ENCODE results near the gene SCAANT1. TPM values are rescaled to one million over a fixed set of nuclear protein-coding genes. Genes with fewer than 3 reads are reported as not detected.

SCAANT1 gene
- total and polyA plus RNA-seq, 7 experiments from 2014 or later, result not detected

DNA sequence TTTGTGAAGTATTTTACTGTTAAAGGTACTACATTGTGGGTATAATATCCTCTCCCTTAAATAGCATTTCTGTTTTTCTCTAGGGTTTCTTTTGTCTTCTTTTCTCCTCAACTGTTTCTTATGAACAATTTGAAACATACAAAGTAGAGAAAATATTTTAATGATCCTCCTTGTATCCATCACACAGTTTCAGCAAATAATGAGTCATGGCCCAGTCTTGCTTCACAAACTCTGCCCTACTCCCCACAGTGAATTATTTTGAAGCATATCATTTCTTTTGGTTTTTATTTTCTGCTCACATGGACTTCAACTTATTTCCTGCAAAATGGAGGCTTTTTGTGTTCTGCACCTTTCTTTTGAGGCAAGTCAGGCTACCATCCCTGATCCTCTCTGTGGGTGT, 6.1 kb upstream of the SCAANT1 start:
- peaks cover 4 to 45% (median 32%) of the 10 kb centered on the region in 5 donors for H3K36me3 Mint-ChIP-seq
- intact Hi-C loops (cut with micrococcal nuclease), result no loop called here

DNA sequence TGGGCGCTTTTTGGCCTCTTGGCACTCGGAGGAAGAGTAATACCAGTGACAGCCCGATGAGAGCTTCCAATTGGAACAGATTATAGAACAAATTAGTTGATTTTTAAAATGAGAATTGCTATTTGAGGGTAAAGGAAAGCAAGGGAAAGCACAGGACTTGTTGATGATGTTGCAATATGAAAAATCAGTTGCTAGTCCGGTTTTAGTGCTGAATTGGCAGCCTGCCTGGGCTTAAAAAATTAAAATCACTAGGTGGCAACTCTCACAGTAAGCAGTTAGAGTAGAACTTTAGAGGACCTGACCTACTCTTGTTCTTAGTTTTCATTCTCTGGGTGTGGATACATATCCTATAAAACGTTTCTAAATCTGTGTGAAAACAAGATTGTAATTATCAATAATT, 2.1 kb upstream of the SCAANT1 start:
- H3K9me3 Mint-ChIP-seq, result no peaks in the 10 kb centered on the region
- H3K4me3 Mint-ChIP-seq, result peak overlapping the region; percentile 34 to 95 (median 86)
- Histone ChIP-seq H3K4me3 (ENCODE audit: low read length) (no peak overlapping the region), H3K4me1 (ENCODE audit: control insufficient read depth in 2 of 2, insufficient read depth in 2 of 2, low read length in 2 of 2) (peaks cover 15 to 21% of the 10 kb centered on the region in 2 donors), H3K9me3 (ENCODE audit: control insufficient read depth in 2 of 3, low read length in 3 of 3) (no peaks in the 10 kb centered on the region), H3K27me3 (ENCODE audit: control insufficient read depth in 2 of 2, insufficient read depth in 2 of 2, low read length in 2 of 2) (no peaks in the 10 kb centered on the region), H3K36me3 (ENCODE audit: control insufficient read depth in 2 of 3, insufficient read depth in 3 of 3, low read length in 3 of 3) (peaks cover 0 to 24% (median 0%) of the 10 kb centered on the region in 3 experiments), H3K27ac (ENCODE audit: low read depth, low read length) (no peak overlapping the region)
- no peak for ATAC-seq
- H3K27ac Mint-ChIP-seq, result peak overlapping the region; percentile 28 to 95 (median 69)
- POLR2A ChIA-PET, result no interaction called here
- intact Hi-C loops (cut with micrococcal nuclease), result no loop called here
- peaks cover 10 to 69% (median 61%) of the 10 kb centered on the region in 7 donors for H3K4me1 Mint-ChIP-seq
- CTCF ChIA-PET, result no interaction called here
- no peaks in the 10 kb centered on the region for H3K27me3 Mint-ChIP-seq
- peaks cover 4 to 34% (median 24%) of the 10 kb centered on the region in 5 donors for H3K36me3 Mint-ChIP-seq
- peak in 1 of 9 donors; percentile 2 for DNase-seq

More for the DNA sequence above, 6.1 kb upstream of the SCAANT1 start:
- DNase-seq, result no peak
- Histone ChIP-seq H3K27ac (ENCODE audit: low read depth, low read length) (no peak overlapping the region), H3K9me3 (ENCODE audit: control insufficient read depth in 2 of 3, low read length in 3 of 3) (no peaks in the 10 kb centered on the region), H3K27me3 (ENCODE audit: control insufficient read depth in 2 of 2, insufficient read depth in 2 of 2, low read length in 2 of 2) (no peaks in the 10 kb centered on the region), H3K36me3 (ENCODE audit: control insufficient read depth in 2 of 3, insufficient read depth in 3 of 3, low read length in 3 of 3) (peaks cover 0 to 26% (median 4%) of the 10 kb centered on the region in 3 experiments), H3K4me1 (ENCODE audit: control insufficient read depth in 2 of 2, insufficient read depth in 2 of 2, low read length in 2 of 2) (peaks cover 2 to 8% of the 10 kb centered on the region in 2 donors), H3K4me3 (ENCODE audit: low read length) (no peak overlapping the region)
- H3K27ac Mint-ChIP-seq, result no peak overlapping the region
- no peaks in the 10 kb centered on the region for H3K27me3 Mint-ChIP-seq
- ATAC-seq, result no peak
- CTCF ChIA-PET, result no interaction called here
- POLR2A ChIA-PET, result no interaction called here
- peaks cover 10 to 55% (median 41%) of the 10 kb centered on the region in 7 donors for H3K4me1 Mint-ChIP-seq
- H3K4me3 Mint-ChIP-seq, result no peak overlapping the region
- no peaks in the 10 kb centered on the region for H3K9me3 Mint-ChIP-seq

DNA sequence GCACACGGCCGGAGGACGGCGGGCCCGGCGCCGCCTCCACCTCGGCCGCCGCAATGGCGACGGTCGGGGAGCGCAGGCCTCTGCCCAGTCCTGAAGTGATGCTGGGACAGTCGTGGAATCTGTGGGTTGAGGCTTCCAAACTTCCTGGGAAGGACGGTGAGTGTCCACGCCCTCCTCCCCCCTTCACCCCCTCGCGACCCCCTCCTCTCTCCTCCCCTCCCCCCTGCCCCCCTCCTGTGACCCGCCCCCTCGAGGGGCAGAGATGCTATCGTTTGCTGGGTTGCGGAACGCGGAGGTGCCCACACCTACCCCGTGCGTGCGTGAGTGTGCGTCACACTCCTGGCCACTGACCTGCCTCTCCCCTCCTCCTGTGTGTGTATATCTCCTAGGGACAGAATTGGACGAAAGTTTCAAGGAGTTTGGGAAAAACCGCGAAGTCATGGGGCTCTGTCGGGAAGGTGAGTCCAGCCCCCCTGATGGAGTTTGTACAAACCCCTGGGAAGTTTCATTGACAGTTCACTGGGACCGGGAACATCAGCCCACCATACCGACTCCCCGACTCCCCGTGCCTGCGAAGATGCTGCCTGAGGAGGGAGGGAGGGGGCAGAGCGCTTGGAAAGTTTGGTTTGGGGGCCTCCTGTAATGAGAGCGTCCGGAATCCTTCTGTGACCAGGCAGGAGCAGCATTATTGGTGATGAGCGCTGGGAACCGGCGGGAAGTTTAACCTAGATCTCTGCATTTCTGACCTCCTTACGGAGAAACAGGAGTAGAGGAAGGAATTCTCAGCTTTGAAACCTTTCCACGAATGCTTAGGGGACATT, 795 bp upstream of the SCAANT1 start:
- CTCF ChIA-PET, result interaction anchor here (1.4 kb wide), 1 partner anchor 111 kb away, joined by 3 read pairs; the partner anchor contains the start of gene PSMD6

DNA sequence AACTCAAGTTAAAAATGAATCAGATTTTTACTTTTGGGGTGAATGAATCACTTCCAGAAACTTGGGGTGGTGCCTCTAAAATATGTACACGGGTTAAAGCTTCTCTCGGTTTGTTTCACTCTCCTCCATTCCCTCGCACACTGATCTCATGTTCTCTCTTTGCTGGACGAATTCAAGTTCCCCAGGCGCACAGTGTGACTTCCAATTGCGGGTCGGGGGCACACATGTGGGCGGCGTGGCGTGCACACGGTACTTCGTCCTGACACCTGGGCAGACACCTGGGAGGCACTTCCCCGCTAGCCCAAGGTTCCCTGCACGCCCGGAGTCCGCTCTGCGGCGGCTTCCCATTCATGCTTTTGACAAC, 692 bp downstream of the SCAANT1 start:
- Mint-ChIP-seq H3K4me1 (peaks cover 2 to 55% (median 42%) of the 10 kb centered on the region in 7 donors), H3K36me3 (peaks cover 3 to 14% (median 4%) of the 10 kb centered on the region in 5 donors), H3K9me3 (no peaks in the 10 kb centered on the region), H3K27me3 (no peaks in the 10 kb centered on the region), H3K4me3 (peak overlapping the region; percentile 85 to 98 (median 89)), H3K27ac (peak overlapping the region; percentile 88 to 99 (median 95))
- H3K9me3 ChIP-seq (ENCODE audit: control insufficient read depth in 2 of 3, low read length in 3 of 3), result no peaks in the 10 kb centered on the region
- no peaks in the 10 kb centered on the region for H3K27me3 ChIP-seq (ENCODE audit: control insufficient read depth in 2 of 2, insufficient read depth in 2 of 2, low read length in 2 of 2)
- peaks cover 0 to 4% (median 0%) of the 10 kb centered on the region in 3 experiments for H3K36me3 ChIP-seq (ENCODE audit: control insufficient read depth in 2 of 3, insufficient read depth in 3 of 3, low read length in 3 of 3)
- peak overlapping the region; percentile 96 for H3K27ac ChIP-seq (ENCODE audit: low read depth, low read length)
- intact Hi-C loops (cut with micrococcal nuclease), result loop anchor here (1.0 kb wide), 3 partner anchors 15 to 112 kb away; partner anchors contain the start of gene PSMD6 (in 1 of the 2)
- ChIA-PET CTCF (interaction anchor here (0.7 to 1.4 kb wide), 2 partner anchors 50 to 112 kb away, joined by 3 read pairs; partner anchors contain the start of gene PSMD6), POLR2A (interaction anchor here (0.8 to 1.8 kb wide), 8 partner anchors 9 to 72 kb away, joined by 3 to 14 read pairs (median 4); partner anchors contain the start of genes ATXN7 and THOC7)
- peak overlapping the region; percentile 61 for H3K4me3 ChIP-seq (ENCODE audit: low read length)
- peak in 2 of 9 donors; percentile 52 to 56 for DNase-seq
- peaks cover 15 to 21% of the 10 kb centered on the region in 2 donors for H3K4me1 ChIP-seq (ENCODE audit: control insufficient read depth in 2 of 2, insufficient read depth in 2 of 2, low read length in 2 of 2)
- ATAC-seq, result peak; percentile 12

More for the DNA sequence above, 795 bp upstream of the SCAANT1 start:
- peak overlapping the region; percentile 96 for H3K27ac ChIP-seq (ENCODE audit: low read depth, low read length)
- no peaks in the 10 kb centered on the region for H3K9me3 ChIP-seq (ENCODE audit: control insufficient read depth in 2 of 3, low read length in 3 of 3)
- H3K9me3 Mint-ChIP-seq, result no peaks in the 10 kb centered on the region
- H3K27me3 Mint-ChIP-seq, result no peaks in the 10 kb centered on the region
- peak overlapping the region; percentile 59 to 97 (median 93) for H3K27ac Mint-ChIP-seq
- DNase-seq, result peak in 5 of 9 donors; percentile 1 to 55 (median 7)
- H3K27me3 ChIP-seq (ENCODE audit: control insufficient read depth in 2 of 2, insufficient read depth in 2 of 2, low read length in 2 of 2), result no peaks in the 10 kb centered on the region
- H3K4me1 Mint-ChIP-seq, result peaks cover 4 to 58% (median 53%) of the 10 kb centered on the region in 7 donors
- peaks cover 4 to 24% (median 15%) of the 10 kb centered on the region in 5 donors for H3K36me3 Mint-ChIP-seq
- POLR2A ChIA-PET, result interaction anchor here (1.2 to 1.8 kb wide), 7 partner anchors 11 to 66 kb away, joined by 3 to 14 read pairs (median 4); partner anchors contain the start of genes ATXN7 and THOC7
- peaks cover 0 to 16% (median 0%) of the 10 kb centered on the region in 3 experiments for H3K36me3 ChIP-seq (ENCODE audit: control insufficient read depth in 2 of 3, insufficient read depth in 3 of 3, low read length in 3 of 3)
- peaks cover 15 to 21% of the 10 kb centered on the region in 2 donors for H3K4me1 ChIP-seq (ENCODE audit: control insufficient read depth in 2 of 2, insufficient read depth in 2 of 2, low read length in 2 of 2)
- intact Hi-C loops (cut with micrococcal nuclease), result loop anchor here (1.0 to 2.0 kb wide), 7 partner anchors 20 to 110 kb away; partner anchors contain the start of genes ATXN7 (in 1 of the 2), PSMD6 (in 1 of the 2) and THOC7 (in 1 of the 2)
- peak; percentile 45 for ATAC-seq
- H3K4me3 Mint-ChIP-seq, result peak overlapping the region; percentile 80 to 95 (median 89)
- H3K4me3 ChIP-seq (ENCODE audit: low read length), result peak overlapping the region; percentile 46

DNA sequence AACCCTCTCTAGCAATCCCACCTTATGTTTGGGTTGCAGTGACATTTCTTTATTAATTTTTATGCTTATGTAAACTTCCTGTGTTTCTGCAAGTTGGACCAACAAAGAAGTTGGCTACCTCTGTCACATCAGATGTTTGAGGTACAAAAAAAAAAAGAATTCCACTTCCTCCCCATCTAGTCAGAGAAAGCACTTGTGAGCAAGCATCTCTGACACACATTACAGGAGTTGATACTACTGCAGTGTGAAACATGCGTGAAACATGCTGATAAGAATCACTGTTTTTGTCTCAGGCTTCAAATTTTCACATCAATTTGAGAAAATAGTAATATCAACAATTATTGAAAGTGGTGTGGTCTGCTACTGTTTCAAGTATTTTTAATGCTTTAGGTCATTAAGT, 1.3 kb downstream of the SCAANT1 start:
- POLR2A ChIA-PET, result interaction anchor here (0.8 to 1.8 kb wide), 4 partner anchors 48 to 68 kb away, joined by 4 to 14 read pairs (median 9); partner anchors contain the start of genes ATXN7 and THOC7
- H3K4me3 ChIP-seq (ENCODE audit: low read length), result peak overlapping the region; percentile 61
- Mint-ChIP-seq H3K27me3 (no peaks in the 10 kb centered on the region), H3K27ac (peak overlapping the region; percentile 88 to 99 (median 95)), H3K36me3 (peaks cover 0 to 11% (median 0%) of the 10 kb centered on the region in 5 donors), H3K4me1 (peaks cover 0 to 54% (median 38%) of the 10 kb centered on the region in 7 donors), H3K9me3 (peaks cover 0 to 1% (median 0%) of the 10 kb centered on the region in 11 donors), H3K4me3 (peak overlapping the region; percentile 85 to 98 (median 89))
- H3K4me1 ChIP-seq (ENCODE audit: control insufficient read depth in 2 of 2, insufficient read depth in 2 of 2, low read length in 2 of 2), result peaks cover 15 to 21% of the 10 kb centered on the region in 2 donors
- no peaks in the 10 kb centered on the region for H3K27me3 ChIP-seq (ENCODE audit: control insufficient read depth in 2 of 2, insufficient read depth in 2 of 2, low read length in 2 of 2)
- ATAC-seq (peak; percentile 24), DNase-seq (peak in 7 of 9 donors; percentile 41 to 69 (median 58))
- H3K9me3 ChIP-seq (ENCODE audit: control insufficient read depth in 2 of 3, low read length in 3 of 3), result no peaks in the 10 kb centered on the region
- intact Hi-C loops (cut with micrococcal nuclease), result loop anchor here (1.0 kb wide), 4 partner anchors 11 to 112 kb away; partner anchors contain the start of gene PSMD6 (in 1 of the 2)
- H3K36me3 ChIP-seq (ENCODE audit: control insufficient read depth in 2 of 3, insufficient read depth in 3 of 3, low read length in 3 of 3), result peaks cover 0 to 4% (median 0%) of the 10 kb centered on the region in 3 experiments
- CTCF ChIA-PET, result interaction anchor here (0.7 kb wide), 1 partner anchor 51 kb away, joined by 3 read pairs; no protein-coding TSS in a partner anchor
- H3K27ac ChIP-seq (ENCODE audit: low read depth, low read length), result peak overlapping the region; percentile 96

DNA sequence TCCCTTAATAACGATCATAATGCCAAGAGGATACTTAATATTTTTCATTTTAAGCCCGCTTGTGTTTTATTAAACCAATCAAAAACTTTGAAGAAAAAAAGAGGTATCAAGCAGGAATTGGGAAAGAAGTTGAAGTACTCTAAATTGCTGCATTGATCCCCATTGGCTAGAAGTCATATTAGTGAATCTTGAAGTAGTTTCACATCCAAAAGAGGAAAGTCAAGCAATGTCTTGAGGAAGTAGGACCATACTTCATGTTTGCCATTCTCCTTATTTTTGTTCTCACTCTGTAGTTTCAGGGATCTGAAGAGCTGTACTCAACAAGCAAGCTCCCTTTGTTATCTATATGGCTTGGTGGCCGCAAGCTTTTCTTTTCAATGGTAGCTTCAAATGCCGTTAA, 2.2 kb downstream of the SCAANT1 start:
- no peaks in the 10 kb centered on the region for H3K9me3 ChIP-seq (ENCODE audit: control insufficient read depth in 2 of 3, low read length in 3 of 3)
- Mint-ChIP-seq H3K9me3 (peaks cover 0 to 1% (median 0%) of the 10 kb centered on the region in 11 donors), H3K4me1 (peaks cover 0 to 54% (median 38%) of the 10 kb centered on the region in 7 donors), H3K36me3 (peaks cover 0 to 11% (median 0%) of the 10 kb centered on the region in 5 donors), H3K4me3 (peak overlapping the region in 2 of 10 donors; percentile 16 to 88), H3K27me3 (no peaks in the 10 kb centered on the region), H3K27ac (peak overlapping the region in 8 of 9 donors; percentile 88 to 99 (median 96))
- peaks cover 15 to 21% of the 10 kb centered on the region in 2 donors for H3K4me1 ChIP-seq (ENCODE audit: control insufficient read depth in 2 of 2, insufficient read depth in 2 of 2, low read length in 2 of 2)
- H3K27ac ChIP-seq (ENCODE audit: low read depth, low read length), result peak overlapping the region; percentile 96
- H3K27me3 ChIP-seq (ENCODE audit: control insufficient read depth in 2 of 2, insufficient read depth in 2 of 2, low read length in 2 of 2), result no peaks in the 10 kb centered on the region
- H3K4me3 ChIP-seq (ENCODE audit: low read length), result no peak overlapping the region
- no peak for DNase-seq
- POLR2A ChIA-PET, result interaction anchor here (0.8 kb wide), 2 partner anchors 33 to 58 kb away, joined by 3 to 5 read pairs; no protein-coding TSS in a partner anchor
- intact Hi-C loops (cut with micrococcal nuclease), result loop anchor here in 1 of 2 donors (1.0 kb wide), 1 partner anchor 10 kb away; no protein-coding TSS in a partner anchor
- ATAC-seq, result no peak
- CTCF ChIA-PET, result no interaction called here
- H3K36me3 ChIP-seq (ENCODE audit: control insufficient read depth in 2 of 3, insufficient read depth in 3 of 3, low read length in 3 of 3), result peaks cover 0 to 4% (median 0%) of the 10 kb centered on the region in 3 experiments

All from naive thymus-derived CD4-positive, alpha-beta T cell (primary cell).